HG03196 (cell line): ENCODE data around the gene ARHGDIA.

ENCODE experiments used
- ATAC-seq: cut with Tn5 transposase; IDR thresholded peaks from one replicate; pipeline ENCODE4 v1.9.1; 2021; ENCODE audit not compliant: unreplicated experiment

ARHGDIA gene

GRCh38 chr17:81888988-81889595 lies 18.0 kb upstream of the ARHGDIA start:
- no peak for ATAC-seq

GRCh38 chr17:81888105-81888987 lies 17.2 kb upstream of the ARHGDIA start:
- ATAC-seq, result no peak

GRCh38 chr17:81885869-81886548 lies 14.9 kb upstream of the ARHGDIA start:
- ATAC-seq, result no peak

GRCh38 chr17:81885454-81885853 lies 14.3 kb upstream of the ARHGDIA start:
- no peak for ATAC-seq

- ATAC-seq, result no peak
Measured at GRCh38 chr17:81884968-81885367, 13.8 kb upstream of the ARHGDIA start.

GRCh38 chr17:81884520-81884919 lies 13.4 kb upstream of the ARHGDIA start:
- no peak for ATAC-seq

GRCh38 chr17:81879121-81879520 lies 8.0 kb upstream of the ARHGDIA start:
- no peak for ATAC-seq

- ATAC-seq, result no peak
Measured at GRCh38 chr17:81878294-81878693, 7.2 kb upstream of the ARHGDIA start.

GRCh38 chr17:81877569-81877968 lies 6.4 kb upstream of the ARHGDIA start:
- ATAC-seq, result no peak

- peak; percentile 45 for ATAC-seq
Measured at GRCh38 chr17:81871387-81872230, 472 bp upstream of the ARHGDIA start.

GRCh38 chr17:81870131-81870980 lies 781 bp downstream of the ARHGDIA start:
- ATAC-seq, result peak; percentile 11

GRCh38 chr17:81869221-81870130 lies 1.7 kb downstream of the ARHGDIA start:
- no peak for ATAC-seq

GRCh38 chr17:81868674-81869220 lies 2.4 kb downstream of the ARHGDIA start:
- no peak for ATAC-seq

GRCh38 chr17:81867991-81868673 lies 3.0 kb downstream of the ARHGDIA start:
- no peak for ATAC-seq

GRCh38 chr17:81867170-81867990 lies 3.8 kb downstream of the ARHGDIA start:
- no peak for ATAC-seq

GRCh38 chr17:81866440-81867169 lies 4.5 kb downstream of the ARHGDIA start:
- ATAC-seq, result no peak
